NCI-H1048 (cell line): ENCODE data around the gene KIT.

Source experiments
- DNase-seq: peaks from one replicate; lab custom pipeline; 2025; lab: John Stamatoyannopoulos, UW

KIT gene

DNA sequence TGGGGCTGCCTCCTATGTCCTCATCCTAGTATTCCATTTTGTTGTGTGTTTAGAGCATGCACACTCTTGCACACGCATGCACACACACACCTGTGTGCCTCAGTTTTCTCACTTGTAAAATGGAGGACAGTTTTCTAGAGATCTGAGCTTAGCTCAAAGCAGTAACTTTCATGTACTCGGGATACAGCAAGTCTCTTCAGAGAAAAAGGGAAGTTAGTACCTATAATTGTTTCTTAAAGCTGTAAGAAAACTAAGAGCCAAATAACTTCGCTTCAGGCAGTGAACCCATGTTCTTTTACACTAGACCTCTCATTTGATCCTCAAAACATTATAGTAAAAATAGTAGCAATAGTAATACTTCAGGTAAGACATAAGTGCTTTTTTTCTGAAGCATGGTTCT is 49.6 kb downstream of the KIT start:
- DNase-seq: no peak

DNA sequence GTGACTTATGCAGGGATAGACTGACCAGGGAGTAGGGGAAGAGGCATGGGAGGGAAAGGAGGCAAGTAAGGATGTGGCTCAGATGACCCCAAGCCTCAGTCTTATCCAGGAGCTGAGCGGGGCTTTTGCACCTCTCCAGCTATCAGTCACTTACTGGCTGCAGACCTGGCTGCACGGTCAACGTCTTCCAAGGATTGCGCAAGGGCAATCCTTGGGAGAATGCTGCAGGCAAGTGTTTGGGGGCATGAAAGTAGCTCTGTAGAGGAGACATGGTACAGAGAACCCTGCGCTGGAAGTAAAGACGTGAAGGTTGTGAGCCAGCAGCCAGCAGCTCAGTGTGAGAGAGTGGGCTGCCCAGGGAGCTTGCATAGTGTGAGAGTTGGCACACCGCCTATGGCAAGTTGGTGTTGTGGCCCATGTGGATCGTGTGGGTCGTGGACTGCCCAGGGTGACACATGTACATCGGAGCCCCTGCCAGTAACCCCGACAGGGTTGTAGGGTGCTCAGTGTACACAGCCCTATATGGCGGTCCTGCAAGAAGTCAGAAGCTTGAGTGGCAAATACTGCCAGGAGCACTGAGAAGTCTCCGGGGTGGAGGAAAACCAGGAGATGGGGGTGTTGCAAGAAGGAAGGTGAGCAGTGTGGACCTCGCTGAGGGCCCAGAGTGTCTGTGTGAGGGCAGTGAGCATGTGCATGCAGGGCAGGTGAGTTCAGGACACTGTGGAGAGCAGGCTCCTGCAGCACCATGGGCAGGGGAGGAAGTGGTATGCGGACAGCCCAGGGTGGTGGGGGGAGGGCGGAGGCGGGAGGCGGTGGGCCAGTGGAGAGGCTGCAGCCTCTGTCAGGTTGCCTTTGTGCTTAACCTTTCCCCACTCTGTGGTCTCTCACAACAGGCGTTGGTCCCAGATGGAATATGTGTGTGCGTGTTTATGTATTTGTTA is 50.9 kb downstream of the KIT start:
- no peak for DNase-seq

DNA sequence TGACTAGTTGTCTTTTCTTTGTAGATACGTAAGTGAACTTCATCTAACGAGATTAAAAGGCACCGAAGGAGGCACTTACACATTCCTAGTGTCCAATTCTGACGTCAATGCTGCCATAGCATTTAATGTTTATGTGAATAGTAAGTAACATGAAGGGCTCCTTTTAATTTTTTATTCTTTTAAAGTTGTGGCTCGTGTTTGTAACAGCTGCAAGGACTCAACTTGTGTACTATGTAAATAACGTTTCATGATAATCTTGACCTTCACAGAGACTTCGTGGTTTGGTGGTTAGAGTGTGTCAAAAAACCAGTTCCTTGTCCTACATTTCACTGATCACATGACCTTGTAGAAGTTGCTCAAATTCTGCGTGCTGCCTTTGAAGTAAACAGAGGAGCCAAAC is 51.6 kb downstream of the KIT start:
- DNase-seq: no peak

DNA sequence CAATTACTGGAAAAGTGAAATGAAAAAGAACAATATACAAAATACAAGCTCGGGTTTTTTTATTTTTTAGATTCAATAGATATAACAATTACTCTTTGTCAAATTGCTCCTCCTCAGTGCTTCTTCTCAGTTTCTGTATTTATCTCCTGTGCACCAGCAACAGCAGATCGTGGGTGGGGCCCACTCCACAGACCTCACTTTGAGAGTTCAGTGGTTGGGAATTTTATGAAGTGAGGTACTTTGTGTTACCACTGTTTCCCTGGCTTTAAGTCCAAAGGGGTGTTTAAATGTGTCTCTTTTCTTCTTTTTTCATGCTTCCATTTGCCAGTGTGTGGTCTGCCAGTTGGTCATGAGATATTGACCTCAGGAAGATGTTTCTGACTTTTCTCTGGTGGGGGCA is 54.4 kb downstream of the KIT start:
- no peak for DNase-seq

DNA sequence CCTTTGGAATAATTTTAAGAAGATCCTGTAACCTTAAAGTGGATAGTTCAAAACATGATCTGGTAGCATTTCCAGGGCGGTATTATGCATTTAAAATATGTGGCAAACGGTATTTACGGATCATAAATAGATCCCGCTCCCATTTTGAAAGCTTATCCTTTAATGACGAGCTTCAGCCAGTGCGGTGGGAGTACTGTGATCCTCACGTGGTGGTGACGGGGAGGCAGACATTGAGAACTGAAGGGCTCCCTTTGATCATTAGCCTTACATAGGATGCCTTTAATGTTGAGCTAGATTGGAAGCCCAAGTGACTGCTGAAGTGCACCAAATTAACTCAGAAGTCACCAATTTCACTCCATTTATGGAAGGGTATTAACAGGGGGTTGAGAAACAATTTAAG is 56.9 kb downstream of the KIT start:
- DNase-seq: no peak

DNA sequence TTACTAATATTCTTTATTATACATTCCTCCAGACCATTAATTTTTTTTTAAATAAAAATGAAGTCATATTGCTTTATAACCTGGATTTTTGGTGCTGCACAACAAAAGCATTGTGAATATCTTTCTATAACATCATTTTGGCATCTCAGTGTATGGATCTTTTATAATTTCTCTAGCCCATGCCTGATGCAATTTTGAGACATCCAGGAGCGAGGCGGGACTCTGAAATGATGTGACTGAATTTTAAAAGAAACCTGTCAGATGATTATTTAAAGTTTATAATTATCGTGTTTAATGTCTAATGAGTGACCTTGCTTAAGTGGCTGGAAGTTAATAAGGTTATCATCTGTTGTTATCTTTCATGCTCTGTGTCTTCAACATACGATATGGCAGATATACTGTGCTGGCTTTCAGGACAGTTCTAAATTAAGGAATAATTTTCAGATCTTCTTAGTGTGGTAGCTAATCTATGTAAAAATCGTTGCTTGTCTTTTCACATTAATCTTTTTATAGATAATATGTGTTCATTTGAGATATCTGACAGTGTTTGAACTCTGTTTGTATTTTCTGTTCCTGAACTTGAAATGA is 58.8 kb downstream of the KIT start:
- DNase-seq: no peak

DNA sequence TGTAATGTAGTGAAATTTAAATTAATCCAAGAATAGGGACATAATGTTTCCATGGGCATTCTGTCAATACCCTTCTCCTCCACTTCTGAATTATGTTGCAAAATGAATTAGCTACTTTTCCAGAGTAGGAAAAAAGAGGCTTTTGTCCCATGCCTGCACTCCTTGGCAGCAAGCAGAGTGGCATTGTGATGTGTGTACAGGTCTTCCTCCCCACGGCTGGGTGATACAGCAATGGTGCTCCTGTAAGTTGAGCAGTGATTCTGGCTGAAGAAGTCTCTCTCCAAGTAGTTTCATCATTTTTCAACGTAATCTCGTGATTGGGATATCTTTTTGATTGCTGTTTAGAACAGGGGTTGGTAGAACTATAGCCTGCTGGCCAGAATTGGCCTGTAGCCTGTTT is 59.9 kb downstream of the KIT start:
- DNase-seq: no peak

DNA sequence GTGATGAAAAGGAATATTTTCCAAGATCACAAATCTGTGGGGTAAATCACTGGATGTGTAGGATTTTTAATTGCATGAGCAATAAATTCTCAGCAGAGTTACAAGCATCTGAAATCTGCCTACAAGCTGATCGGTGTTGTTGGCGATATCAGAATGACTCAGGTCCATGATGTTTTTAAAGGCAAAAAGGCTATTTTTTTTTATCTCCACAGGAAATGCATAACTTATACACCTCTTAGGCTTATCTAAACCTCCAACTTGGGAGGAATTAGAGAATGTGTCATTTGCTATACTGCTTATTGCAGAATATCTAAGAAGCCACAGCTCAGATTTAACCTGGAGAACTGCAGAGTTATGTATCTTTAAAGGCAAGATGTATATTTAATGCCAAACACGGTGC is 61.6 kb downstream of the KIT start:
- DNase-seq: no peak

DNA sequence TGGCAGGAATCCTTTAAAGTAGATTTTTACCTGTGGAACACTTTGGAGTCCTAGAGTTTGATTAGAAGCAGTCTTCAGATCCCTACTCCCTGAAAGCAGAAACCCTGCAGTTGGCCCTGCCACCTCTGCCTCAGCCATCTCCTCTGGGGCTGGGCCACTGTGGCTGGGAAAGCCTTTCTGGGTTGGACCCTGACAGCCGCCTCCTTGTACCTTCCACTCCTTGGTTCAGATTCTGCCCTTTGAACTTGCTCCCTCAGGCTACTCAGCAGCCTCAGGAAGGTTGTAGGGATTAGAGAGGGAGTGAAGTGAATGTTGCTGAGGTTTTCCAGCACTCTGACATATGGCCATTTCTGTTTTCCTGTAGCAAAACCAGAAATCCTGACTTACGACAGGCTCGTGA is 65.5 kb downstream of the KIT start:
- DNase-seq: no peak

DNA sequence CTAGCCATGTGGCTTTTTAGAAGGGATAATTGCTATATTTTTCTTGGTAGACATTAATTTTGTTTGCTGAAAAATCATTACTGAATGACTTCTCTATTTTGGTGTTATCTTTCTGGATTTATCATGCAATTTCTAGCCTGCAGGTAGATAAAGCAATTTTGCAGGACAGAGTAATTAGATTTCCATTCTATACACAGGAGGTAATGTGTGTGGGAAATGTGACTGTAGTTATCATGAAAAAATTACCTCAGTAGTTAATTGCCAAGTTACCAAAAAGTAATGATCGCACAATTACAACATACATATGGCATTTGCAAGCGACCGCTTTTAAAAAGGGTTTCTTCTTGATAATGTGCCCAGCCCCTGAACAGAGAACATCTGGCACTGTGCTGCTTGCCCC is 66.1 kb downstream of the KIT start:
- no peak for DNase-seq

DNA sequence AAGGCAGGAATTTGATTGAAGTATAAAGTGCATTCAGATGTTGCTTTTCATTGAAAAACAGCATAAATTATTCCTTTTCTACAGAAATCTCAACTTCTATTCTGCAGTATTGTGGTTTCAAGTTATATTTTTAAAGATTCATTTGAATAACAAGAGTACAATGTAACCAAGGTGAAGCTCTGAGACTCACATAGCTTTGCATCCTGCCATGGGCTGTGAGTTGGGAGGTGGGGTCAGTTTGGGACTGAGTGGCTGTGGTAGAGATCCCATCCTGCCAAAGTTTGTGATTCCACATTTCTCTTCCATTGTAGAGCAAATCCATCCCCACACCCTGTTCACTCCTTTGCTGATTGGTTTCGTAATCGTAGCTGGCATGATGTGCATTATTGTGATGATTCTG is 69.2 kb downstream of the KIT start:
- DNase-seq: no peak

DNA sequence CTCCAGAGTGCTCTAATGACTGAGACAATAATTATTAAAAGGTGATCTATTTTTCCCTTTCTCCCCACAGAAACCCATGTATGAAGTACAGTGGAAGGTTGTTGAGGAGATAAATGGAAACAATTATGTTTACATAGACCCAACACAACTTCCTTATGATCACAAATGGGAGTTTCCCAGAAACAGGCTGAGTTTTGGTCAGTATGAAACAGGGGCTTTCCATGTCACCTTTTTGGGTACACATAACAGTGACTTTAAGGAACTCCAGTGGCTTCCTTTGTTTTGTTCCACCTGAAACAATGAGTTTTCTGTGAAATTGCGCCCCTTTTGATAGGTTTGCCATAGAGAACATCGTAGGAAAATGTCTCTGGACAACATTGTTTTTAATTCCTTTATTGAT is 69.6 kb downstream of the KIT start:
- no peak for DNase-seq

DNA sequence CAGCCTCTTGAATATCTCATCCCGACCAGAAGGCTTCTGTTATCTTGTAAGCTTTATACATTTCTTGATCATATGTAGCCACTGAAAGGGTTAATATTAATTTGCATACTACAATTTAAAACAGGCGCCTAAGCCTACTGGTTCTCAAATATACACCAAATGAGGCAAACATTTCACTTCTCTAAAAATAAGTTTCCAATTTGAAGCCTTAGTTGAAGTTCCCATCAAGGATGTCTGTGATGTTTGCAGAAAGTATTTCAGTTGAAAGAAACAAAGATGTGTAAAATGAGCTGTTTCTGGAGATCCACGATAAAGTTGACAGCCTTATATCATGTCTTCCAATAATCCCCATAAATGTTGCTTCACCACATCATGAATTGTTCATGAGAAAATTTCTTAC is 70.6 kb downstream of the KIT start:
- no peak for DNase-seq

DNA sequence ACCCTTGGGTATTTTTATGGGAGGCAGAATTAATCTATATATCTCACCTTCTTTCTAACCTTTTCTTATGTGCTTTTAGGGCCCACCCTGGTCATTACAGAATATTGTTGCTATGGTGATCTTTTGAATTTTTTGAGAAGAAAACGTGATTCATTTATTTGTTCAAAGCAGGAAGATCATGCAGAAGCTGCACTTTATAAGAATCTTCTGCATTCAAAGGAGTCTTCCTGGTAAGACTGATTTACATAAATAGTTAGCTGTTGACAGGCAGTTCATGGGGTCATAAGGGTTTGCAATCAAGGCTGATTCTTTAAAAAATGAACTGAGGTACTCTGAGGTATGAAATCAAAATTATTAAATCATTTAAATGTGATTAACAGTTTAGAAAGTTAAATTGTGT is 71.5 kb downstream of the KIT start:
- DNase-seq: no peak

DNA sequence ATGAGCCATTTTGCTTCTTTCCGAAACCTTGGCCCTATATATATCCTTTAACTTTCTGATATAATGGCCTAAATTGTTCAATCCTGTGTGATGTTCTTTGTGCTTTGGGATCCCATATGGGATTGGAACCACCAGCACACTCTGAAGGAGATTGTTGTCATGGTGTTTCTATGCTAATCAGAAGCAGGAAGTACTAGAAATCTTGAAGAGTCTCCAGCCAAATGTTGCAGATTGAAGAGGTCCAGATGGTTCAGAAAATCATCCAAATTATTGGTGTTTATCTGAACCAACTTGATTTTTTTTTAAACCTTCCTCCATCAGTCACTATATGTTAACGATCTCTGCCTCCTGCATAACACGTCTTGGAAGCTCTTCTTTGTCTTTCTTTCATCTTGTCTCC is 72.8 kb downstream of the KIT start:
- DNase-seq: no peak

DNA sequence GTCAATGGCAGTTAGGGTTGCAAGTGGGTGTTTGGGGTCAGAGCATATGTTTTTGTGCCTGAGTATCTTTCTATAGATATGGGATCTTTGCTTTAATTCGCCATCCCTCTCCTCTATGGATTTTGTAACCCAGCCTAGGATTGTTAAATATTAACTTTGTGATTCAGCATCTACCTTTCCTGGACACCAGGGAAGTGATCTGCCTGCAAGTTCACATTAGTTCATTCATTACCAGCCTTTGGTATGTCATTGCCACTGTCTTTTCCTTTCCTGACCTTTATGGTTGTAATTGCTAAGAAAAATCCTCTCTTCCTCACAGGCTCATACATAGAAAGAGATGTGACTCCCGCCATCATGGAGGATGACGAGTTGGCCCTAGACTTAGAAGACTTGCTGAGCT is 73.8 kb downstream of the KIT start:
- DNase-seq: no peak

DNA sequence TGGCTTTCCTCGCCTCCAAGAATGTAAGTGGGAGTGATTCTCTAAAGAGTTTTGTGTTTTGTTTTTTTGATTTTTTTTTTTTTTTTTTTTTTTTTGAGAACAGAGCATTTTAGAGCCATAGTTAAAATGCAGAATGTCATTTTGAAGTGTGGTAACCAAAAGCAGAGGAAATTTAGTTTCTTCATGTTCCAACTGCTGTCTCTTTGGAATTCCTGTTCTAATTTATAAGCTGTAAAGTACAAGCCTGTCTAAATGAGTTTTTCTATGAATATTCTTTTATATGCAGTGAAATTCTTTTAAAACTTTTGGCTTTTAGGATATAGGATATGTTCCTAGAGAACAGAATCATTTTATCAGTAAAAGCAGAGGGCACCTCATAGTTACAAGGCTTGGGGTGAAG is 74.2 kb downstream of the KIT start:
- no peak for DNase-seq

DNA sequence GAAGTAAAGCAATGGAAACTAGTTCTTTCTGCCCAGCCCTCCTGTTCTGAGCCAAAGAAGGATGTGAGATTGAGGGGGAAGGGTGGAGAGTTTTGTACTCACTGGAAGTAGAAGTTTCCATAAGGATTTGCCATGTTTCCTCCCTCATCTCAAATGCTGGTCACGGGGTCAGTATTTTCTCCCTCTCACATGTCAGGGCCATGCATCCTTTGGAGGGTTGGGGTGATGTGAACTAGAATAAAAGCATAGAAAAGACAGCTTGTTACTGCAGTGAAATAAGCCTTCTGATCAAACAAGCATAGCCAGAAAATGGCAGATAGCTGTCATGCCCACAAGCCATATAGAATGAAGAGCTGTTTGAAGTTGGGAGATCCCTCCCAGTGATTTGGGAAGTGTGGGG is 79.7 kb downstream of the KIT start:
- no peak for DNase-seq

DNA sequence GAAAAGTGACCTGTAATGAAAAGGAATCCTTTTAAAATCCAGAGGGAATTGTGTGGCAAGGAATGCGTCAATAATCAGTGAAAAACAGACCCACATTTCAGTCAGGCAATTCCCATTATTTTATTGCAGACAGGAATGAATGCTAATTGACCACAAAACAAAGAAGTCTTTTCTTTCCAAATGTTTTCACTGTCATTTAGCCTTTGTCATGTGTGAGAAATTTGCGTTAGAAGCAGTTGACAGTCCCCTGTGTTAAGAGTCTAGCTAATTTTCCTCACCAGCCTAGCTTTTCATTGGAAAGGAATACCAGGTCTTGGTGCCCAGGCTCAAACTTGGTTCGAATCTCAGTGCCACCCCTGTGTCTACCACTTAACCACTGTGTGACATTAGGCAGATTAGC is 83.4 kb downstream of the KIT start:
- peak; percentile 32 for DNase-seq

DNA sequence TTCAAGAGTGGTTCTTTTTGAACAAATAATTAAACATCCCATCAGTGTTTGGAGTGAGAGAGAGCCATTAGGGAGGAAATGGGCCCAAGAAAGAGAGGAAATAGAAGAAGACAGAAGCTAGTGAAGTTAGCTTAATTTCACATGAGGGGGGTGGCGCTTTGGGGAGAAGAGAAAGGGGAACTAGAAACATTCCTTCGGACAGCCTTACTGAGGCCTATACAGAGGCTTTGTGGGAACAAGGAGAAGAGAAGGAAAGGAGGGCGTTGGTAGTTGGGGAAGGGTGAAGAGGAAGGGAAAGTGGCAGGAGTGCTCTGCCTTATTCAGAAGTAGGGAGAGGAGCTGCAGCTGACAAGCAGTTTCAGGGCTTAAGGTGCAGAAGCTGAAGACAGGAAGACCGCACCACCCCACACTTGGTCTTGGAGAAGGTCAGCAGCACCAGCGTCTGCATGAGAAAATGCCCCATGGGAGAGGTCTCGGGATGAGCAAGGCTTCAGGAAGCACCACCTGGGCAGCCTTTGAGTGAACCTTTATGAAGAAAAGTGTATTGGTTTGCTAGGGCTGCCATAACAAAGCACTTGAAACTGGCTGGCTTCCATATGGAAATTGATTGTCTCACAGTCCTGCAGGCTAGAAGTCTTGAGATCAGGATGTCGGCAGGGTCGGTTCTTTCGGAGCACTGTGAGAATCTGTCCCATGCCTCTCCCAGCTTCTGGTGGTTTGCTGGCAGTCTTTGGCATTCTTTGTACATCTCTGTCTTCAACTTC is 85.1 kb downstream of the KIT start:
- no peak for DNase-seq

DNA sequence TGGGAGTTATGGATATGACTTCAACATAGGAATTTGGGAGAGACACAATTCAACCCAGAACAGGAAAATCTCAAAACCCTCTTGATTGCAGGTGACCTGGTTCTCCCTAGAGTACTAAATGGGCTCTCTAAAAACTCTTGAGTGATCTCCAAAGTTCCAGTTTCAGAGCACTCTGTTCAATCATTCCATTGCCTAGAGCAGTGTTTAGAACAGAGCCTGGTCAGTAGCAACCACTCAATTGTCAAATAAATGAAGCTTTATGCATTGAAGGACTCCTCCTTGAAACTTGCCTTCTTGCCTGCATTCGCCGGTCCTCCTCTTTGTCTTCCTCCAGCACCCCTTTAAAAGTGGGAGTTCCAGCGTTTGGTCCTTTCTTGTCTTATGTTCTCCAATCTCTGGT is 85.8 kb downstream of the KIT start:
- no peak for DNase-seq

DNA sequence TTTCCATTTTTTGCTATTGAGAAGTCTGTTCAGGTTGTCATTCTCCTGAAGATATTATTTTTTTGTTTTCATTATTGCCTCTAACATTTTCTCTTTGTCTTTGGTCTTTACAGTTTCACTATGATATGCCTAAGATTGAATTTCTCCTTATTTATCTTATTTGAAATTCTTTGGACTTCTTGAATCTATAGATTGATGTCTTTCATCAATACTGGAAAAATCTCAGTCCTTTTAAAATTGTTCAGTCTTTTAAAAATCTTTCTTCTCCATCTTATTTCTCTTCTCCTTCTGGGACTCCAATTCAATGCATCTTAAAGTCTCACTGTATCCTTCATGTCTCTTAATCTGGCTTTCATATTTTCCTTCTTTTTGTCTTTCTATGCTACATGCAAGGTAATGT is 86.7 kb downstream of the KIT start:
- DNase-seq: no peak
